CD4-positive, alpha-beta T cell treated with Interleukin-2 at 100 ng/mL for 4 hours (primary cell): ENCODE measurements around the gene DPF3.
"Not testable (repeated sequence)": the region's sequence is repeated elsewhere in the genome, so short reads cannot be mapped to it uniquely, and the experiment has no call there.

ENCODE experiments used
- DNase-seq: peaks from one replicate; pipeline ENCODE4 v3.0.0-alpha.2; 2020; ENCODE audit warnings: low spot score

Gene DPF3

DNA sequence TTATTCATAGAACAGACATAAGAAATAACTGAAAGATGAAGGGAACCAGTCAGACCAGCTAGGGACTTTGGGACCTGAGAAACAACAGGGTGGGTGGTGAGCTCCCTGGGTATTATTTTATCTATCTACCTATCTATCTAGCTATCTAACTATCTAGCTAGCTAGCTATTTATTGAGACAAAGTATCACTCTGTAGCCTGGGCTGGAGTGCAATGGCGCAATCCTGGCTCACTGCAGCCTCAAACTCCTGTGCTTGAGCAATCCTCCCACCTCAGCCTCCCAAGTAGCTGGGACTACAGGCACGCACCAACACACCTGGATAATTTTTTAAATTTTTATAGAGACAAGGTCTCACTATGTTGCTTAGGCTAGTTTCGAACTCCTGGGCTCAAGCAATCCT, 127.6 kb downstream of the DPF3 start:
- DNase-seq: no peak

DNA sequence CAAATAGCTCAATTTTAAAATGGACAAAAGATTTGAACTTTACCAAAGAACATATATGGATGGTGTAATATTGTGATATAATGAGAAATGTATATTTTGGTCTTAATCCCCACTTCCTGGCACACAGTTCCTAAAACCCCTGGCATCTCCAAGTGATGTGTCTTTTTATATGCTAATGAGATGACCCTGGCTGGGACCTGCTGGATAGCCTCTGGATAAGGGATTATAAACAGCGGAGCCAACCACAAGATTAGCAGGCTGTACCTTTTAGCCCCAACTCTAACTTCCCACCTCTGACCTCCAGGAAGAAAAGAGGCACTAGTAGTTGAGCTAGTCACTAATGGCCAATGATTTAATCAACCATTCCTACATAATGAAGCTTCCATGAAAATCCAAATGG, 130.0 kb downstream of the DPF3 start:
- DNase-seq: no peak

DNA sequence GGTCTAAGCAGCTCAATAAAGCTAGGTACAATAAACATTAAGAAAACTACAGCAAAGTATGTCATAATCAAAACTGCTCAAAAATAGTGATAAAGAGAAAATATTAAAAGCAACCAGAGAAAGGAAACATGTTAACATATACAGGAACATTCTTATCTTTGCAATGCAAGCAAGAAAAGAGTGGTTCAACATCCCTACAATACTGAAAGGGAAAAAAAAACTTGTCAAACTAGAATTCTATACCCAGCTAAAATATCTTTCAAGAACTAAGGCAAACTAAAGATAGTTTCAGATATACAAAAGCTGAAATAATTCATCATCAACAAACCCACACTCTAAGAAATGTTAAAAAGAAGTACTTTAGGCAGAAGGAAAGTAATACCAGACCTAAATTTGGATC, 134.2 kb downstream of the DPF3 start:
- no peak for DNase-seq

DNA sequence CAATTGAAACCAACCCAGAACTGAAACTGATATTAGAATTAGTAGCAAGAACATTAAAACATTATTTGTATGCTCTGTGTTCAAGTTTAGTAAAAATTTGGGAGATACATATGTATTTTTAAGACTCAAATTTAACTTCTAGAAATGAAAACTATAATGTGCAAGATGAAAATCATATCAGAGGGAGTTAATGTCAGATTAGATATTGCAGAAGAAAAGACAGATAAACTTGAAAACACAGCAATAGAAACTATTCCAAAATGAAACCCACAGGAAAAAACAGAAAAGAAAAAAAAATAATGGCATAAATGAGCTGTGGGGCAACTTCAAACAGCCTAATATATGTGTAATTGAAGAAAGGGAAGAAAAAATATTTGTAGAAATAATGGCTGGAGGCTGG, 134.9 kb downstream of the DPF3 start:
- DNase-seq: no peak

DNA sequence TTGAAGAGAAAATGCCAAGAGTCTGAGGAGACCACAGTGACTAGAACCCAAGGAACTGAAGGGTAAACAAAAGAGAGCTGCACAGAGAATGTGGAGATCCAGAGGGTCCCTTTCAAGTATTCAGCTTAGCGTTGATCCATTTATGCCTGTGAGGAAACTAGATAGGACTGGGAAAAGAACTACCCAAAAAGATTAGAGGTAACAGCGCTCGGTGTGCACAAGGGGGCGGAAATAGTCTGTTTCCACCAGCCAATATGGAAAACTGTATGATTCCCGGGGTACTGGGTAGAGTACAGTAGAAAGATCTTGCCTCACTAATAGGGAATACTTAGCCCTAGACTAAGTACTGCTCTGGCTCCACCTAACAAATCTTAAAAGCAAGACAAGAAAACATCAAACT, 135.5 kb downstream of the DPF3 start:
- no peak for DNase-seq

DNA sequence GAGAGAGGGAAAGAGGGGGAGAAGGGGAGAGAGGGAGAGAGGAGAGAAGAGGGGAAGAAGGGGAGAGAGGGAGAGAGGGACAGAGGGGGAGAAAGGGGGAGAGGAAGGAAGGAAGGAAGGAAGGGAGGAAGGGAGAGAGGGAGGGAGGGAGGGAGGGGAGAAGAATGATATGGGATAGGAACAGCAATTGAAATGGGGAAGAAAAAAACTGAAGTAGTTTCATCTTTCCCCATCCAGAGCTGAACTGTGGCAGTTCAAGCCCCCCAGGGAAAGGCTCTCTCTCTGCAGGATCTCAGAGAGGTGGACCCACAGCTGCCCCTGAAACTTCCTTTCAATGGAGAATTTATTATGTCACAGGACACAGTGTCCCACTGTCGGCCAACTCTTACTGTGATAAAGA, 136.9 kb downstream of the DPF3 start:
- DNase-seq: no peak

DNA sequence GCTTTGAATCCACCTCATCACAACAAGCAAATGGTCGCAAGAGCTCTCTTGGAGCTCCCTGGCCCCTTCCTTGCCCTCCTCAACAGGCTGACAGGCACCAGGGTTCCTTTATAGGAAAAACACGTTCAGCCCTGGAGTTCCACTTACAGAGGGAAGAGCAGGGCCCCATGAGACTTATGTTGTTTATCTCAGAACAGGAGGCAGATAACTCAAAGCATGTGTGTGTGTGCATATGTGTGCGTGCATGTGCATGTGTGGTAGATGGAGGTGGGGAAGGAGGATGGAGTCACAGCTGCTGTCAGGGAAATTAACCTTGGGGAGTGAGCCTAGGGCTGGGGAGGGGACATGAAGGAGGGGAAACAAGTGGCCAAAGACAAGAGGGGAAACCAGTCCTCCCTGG, 138.1 kb downstream of the DPF3 start:
- DNase-seq: no peak

GRCh38 chr14:72754949-72755348, 139.0 kb downstream of the DPF3 start:
- no peak for DNase-seq

- no peak for DNase-seq
These were observed 140.0 kb downstream of the DPF3 start for GRCh38 chr14:72753879-72754400.

DNA sequence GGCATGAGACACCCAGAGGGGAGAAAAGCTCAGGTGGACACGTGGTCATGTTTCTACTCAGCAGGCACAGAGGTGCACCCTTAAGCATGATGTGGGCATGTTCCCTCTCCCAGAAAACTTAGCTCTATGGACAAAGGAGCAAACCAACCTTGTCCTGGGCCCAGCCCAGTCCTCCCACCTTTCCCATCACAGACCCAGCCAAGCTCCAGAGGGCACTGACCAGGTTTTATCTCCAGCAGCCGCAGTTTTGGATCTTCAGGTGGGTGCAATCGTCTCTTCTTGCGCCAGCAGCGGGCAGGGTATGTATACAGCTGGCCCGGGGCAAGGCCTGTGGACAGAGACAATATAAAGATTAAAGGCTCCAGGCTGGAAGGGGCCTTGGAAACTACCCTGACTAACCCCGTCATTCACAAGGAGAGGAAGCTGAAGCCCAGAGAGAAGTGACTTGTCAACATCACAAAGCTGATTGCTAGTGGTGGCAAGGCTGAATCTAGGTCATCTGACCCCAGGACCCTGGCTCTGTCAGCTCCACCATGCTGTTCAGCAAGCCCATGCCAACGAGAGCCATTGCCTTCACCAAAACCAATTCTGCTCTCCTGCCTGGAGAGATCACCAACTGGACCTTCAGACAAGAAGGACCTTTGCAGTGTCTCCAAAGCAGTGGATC, 140.7 kb downstream of the DPF3 start:
- no peak for DNase-seq

- DNase-seq: no peak
These were observed 141.9 kb downstream of the DPF3 start for GRCh38 chr14:72752034-72752412.

DNA sequence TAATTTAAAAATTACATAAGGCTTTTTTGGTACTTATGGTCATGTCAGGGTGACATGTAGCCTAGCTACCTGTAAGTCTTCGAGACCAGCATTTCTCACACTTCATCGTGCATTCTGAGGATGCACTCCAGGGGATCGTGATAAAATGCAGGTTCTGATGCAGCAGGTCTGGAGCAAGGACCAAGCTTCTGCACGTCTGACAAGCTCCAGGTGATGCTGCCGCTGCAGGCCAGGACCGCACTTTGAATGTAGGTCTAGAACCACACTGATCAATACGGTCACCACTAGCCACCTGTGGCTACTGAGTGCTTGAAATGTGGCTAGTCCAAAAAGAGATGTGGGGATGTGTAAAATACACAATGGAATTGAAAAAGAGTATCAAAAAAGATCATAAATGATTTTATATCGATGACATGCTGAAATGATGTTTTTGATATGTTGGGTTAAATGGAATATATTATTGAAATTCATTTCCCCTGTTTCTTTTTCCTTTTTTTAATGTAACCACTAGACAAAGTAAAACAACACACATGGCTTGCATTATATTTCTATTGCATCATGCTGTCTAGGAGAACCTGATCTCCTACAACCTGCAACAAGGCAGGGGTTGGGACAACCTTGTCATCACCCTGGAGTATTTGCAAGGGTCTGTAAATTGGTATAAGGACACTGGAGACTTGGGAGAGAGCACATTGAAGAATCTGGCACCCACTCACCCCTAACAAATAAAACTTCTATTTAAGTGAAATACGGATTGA, 142.4 kb downstream of the DPF3 start:
- no peak for DNase-seq

GRCh38 chr14:72748921-72749320, 145.0 kb downstream of the DPF3 start:
- not testable (repeated sequence) for DNase-seq

GRCh38 chr14:72747652-72748051, 146.2 kb downstream of the DPF3 start:
- no peak for DNase-seq

DNA sequence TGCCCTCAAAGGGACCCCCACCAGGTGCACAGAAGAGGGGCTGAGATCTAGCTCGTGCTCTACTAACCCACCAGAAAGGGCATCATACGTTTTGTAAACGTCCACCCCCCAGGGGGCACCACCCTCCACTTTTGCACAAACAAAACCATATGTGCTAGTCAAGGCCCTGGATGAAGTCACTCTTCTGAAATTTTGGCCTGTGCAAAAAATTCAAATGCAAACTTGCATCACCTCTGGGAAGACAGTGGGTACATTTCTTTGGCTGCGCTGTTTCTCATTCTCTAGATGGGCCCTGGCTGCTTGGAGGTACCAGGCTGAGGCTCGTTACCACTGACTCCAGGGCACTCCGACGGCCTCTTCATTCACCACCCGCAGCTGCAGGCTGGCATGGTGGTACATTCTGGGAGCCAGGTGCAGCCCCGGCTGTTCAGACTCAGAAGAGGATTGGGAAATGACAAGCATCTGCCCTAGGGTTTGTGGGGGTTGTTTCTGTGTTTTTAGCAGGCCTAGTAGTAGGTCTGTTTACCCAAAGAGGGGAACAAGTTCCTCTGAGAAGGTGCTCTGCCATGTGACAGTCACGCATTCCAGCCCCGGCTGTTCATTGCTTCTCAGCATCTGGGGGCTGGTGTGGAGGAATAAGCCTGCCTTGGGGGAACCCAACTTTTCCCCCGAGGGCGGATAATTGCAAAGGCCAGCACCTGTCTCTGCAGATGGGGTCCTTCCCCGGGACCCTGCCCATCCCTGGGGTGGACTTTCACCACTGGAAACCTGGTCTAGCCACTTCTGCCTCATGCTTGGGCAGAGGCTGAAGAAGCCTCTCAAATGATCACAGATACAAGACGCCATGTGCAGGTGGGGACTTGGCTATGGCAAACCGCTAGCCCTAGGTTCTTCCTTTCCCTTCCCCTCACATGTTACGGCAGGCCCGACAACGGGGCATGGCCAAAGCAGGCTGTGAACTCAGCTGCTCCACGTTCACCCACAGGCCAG, 147.6 kb downstream of the DPF3 start:
- DNase-seq: no peak

DNA sequence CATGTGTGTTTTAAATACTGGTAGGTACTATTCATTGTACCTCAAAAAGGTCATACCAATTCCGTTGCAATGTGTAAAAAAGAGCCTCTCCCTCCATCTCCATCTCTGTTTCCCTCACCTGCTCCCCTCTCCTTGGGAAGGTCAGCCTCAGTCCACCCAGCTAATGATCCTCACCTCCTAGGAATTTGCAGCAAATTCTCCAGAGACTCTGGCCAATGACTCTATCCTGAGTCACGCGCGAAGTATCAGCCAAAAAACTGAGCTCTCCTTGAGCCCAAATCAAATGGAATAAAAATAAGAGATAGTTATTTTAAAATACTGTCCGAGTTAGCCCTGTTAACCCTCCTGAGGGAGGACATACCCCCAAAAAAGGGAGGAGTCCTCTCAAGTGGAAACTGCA, 148.4 kb downstream of the DPF3 start:
- no peak for DNase-seq

GRCh38 chr14:72744416-72745120, 149.3 kb downstream of the DPF3 start:
- no peak for DNase-seq

GRCh38 chr14:72743626-72744025, 150.3 kb downstream of the DPF3 start:
- no peak for DNase-seq

- no peak for DNase-seq
These were observed 151.1 kb downstream of the DPF3 start for GRCh38 chr14:72742838-72743195.

DNA sequence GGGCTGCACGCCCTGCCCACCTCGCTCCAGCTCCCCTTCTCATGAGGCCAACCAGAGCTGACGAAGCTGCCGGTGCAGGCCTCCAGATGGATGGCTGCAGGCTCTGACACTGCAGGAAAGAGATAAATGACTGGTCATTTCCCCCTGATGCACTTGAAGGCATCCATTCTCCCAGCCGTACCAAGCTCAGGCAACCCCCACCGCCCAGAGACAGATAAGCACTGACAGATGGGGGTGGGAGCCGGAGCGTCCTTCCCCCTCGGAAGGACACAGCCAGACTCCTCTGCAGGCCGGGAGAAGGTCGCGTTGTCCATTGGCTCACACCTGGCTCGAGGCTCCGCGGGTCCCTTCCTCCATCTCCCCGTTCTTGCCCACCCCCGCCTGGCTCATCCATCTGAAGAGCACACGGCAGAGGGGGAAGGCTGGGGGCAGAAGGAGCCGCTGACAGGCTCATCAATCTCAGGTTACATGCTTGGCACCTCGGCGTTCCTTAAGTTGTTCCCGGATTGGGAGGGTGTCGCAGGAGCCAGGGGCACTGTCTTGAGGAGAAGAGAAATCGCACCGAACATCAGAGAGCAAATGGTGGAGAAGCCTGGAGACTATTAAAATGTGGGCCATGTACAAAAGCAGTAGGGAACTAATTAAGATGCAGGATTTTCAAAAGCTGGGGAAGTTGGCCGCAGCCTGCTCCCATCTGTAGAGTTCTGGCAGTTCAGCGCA, 151.6 kb downstream of the DPF3 start:
- no peak for DNase-seq

GRCh38 chr14:72741826-72742117, 152.1 kb downstream of the DPF3 start:
- no peak for DNase-seq
